Heart left ventricle (tissue), 16 donors: ENCODE data around the gene CIC. TPM values are rescaled to one million over a fixed set of nuclear protein-coding genes. Genes with fewer than 3 reads are reported as not detected.
A peak's percentile ranks its signal among the peaks of the same experiment; 100 is the strongest.

Source experiments
- ATAC-seq, 4 donors: fragments of 200-7000 bp; cut with Tn5 transposase; one replicate each; pipeline ENCODE4 v1.9.1; 2020 to 2022; ENCODE audit warnings: moderate library complexity in 4 of 4, mild to moderate bottlenecking in 3 of 4, moderate number of reproducible peaks in 1 of 4
- DNase-seq, 5 donors: peaks; one replicate each; pipeline ENCODE4 v3.0.0-alpha.2; 2020
- H3K27ac ChIP-seq, 12 donors: fragments of 200-600 bp; sonication (generic) in 4 of 12; one replicate each; pipeline versions ENCODE4 v1.5.0 to v1.8.0; 2016 to 2022; ENCODE audit warnings: mild to moderate bottlenecking in 2 of 12
- H3K27me3 ChIP-seq, 9 donors: fragments of 200-600 bp; sonication (generic) in 2 of 9; one replicate each; pipeline versions ENCODE4 v1.5.1 to v1.8.0; 2016 to 2022; ENCODE audit warnings: mild to moderate bottlenecking in 3 of 9
- H3K36me3 ChIP-seq, 9 donors: fragments of 200-600 bp; sonication (generic) in 2 of 9; one replicate each; pipeline versions ENCODE4 v1.5.0 to v1.8.0; 2018 to 2022; ENCODE audit warnings: mild to moderate bottlenecking in 2 of 9
- H3K4me1 ChIP-seq, 12 donors: fragments of 200-600 bp; sonication (generic) in 4 of 12; one replicate each; pipeline versions ENCODE4 v1.5.0 to v1.8.0; 2016 to 2022; ENCODE audit warnings: mild to moderate bottlenecking in 3 of 12
- H3K4me3 ChIP-seq, 12 donors: fragments of 200-600 bp; sonication (generic) in 4 of 12; one replicate each; pipeline versions ENCODE4 v1.5.0 to v1.8.0; 2017 to 2022; ENCODE audit warnings: mild to moderate bottlenecking in 9 of 12, moderate library complexity in 4 of 12
- H3K9me3 ChIP-seq, 12 donors: fragments of 200-600 bp; sonication (generic) in 4 of 12; one replicate each; pipeline versions ENCODE4 v1.5.0 to v1.8.0; 2016 to 2022; ENCODE audit warnings: mild to moderate bottlenecking in 1 of 12
- POLR2A ChIP-seq, 2 donors: fragments of 450-650 bp; IDR thresholded peaks; one replicate each; pipeline ENCODE4 v1.6.1; 2017; ENCODE audit warnings: antibody characterized with exemption in 2 of 2, mild to moderate bottlenecking in 2 of 2, moderate library complexity in 2 of 2
- WGBS, 4 donors: extraction: QIAGEN DNeasy Blood & Tissue Kit in 2 of 4; methylation state at CpG; one replicate each; pipeline versions ENCODE4 v1.1.5 to v1.1.7; 2013 to 2018; 5-methylcytosine and 5-hydroxymethylcytosine counted together
- intact Hi-C, 10 donors: fragments of 100-400 bp; cut with DNase I; formaldehyde crosslinking; loops; one replicate each; pipeline versions ENCODE4 v1.11.1 to v1.14.2; 2022
- polyA plus RNA-seq, 2 donors: library from polyadenylated mRNA; stranded (reverse); fragments of 200-250 nt; gene quantifications; one replicate each; pipeline ENCODE4 v1.2.3, GENCODE V29; 2013
- total RNA-seq, 9 donors: library from RNA; depleted of rRNA in 2 of 9; stranded (reverse); fragments of >200 nt in 2 of 9; fragmentation: NEBNext Ultra II Directional in 3 of 9; extraction: Animal tissue kit (Norgen Biotek cat#: 25700) in 3 of 9; gene quantifications; one replicate each; pipeline versions ENCODE4 v1.1.0 to v1.2.4, GENCODE V29; 2016 to 2023
- TF ChIP-seq, protein P1 (sequence below), 12 donors: fragments of 200-600 bp; sonication (generic) in 4 of 12; IDR thresholded peaks; one replicate each; pipeline versions ENCODE4 v1.5.0 to v1.8.0; 2018 to 2022; ENCODE audit warnings: antibody characterized with exemption in 12 of 12, mild to moderate bottlenecking in 5 of 12
- donor health status: ischemic (EF 13 %, LVEDD 7.1; RV severe dilation, severe dysfunction).
- donor health status: healthy with polysubstance abuse.
- donor health status: DM: no; HTN: yes; CAD: no.
- donor health status: DM: no; HTN: no; CAD: no.
- donor health status: ischemic (EF 25% LVEDD 6.9; RV normal size, moderate dysfunction).
- donor health status: ischemic (EF 25% LVEDD 5.7; RV mildly dilated, moderate dysfunction).
- donor health status: healthy.
- donor health status: DM: yes; HTN: yes; CAD: no.
- donor health status: ischemic (EF 35%, LVEDD 5.7; RV mildly dilated, moderate dysfunction).
- donor health status: nonischemic (EF 11% LVEDD 7.7; RV severe dilation, severe dysfunction).
- donor health status: DM: yes; HTN: yes; CAD: no.
- donor health status: PGD.
- donor health status: ischemic (EF 29% LVEDD 5.4; RV normal size, mild dysfunction).
- donor health status: nonischemic (EF 23%, LVEDD 6.1; RV moderate dilation, normal function).

The CIC gene
- total and polyA plus RNA-seq, 11 donors = 25.5 to 54.8 (median 31.0) TPM

DNA sequence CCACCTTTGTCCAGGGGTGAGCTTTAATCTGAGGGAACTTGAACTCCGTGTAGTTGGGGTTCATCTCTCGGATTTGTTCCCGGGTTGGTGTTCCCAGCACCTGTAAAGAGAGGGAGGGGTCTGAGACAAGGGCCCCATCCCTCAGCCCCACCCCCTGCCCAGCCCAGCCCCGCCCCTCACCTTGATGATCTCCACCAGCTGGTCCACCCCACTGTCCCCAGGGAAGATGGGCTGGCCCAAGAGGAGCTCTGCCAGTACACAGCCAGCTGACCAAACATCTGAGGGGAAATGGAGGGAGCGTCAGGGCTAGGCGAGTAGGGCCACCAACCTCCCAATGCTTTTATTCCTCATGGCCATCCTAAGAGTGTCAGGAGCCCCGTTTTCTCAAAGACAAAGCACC, 35.9 kb upstream of the CIC start:
- H3K36me3 ChIP-seq = peaks cover 0 to 95% (median 92%) of the 10 kb centered on the region in 9 donors
- no peak overlapping the region for H3K4me3 ChIP-seq
- intact Hi-C loops = loop anchor here in 1 of 10 donors (10.0 kb wide), 1 partner anchor 358 kb away; the partner anchor contains the start of gene CD79A
- TF ChIP-seq POLR2A (IDR thresholded peaks at IDR 0.05) = no peak
- TF ChIP-seq, protein P1, sequence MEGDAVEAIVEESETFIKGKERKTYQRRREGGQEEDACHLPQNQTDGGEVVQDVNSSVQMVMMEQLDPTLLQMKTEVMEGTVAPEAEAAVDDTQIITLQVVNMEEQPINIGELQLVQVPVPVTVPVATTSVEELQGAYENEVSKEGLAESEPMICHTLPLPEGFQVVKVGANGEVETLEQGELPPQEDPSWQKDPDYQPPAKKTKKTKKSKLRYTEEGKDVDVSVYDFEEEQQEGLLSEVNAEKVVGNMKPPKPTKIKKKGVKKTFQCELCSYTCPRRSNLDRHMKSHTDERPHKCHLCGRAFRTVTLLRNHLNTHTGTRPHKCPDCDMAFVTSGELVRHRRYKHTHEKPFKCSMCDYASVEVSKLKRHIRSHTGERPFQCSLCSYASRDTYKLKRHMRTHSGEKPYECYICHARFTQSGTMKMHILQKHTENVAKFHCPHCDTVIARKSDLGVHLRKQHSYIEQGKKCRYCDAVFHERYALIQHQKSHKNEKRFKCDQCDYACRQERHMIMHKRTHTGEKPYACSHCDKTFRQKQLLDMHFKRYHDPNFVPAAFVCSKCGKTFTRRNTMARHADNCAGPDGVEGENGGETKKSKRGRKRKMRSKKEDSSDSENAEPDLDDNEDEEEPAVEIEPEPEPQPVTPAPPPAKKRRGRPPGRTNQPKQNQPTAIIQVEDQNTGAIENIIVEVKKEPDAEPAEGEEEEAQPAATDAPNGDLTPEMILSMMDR (IDR thresholded peaks at IDR 0.05) = no peak
- no peaks in the 10 kb centered on the region for H3K9me3 ChIP-seq
- H3K27ac ChIP-seq = no peak overlapping the region
- ATAC-seq = peak in 1 of 4 donors; percentile 6
- 76 to 79% (median 78%) methylated on average over 7 of the region's 7 CpGs for WGBS, 4 donors
- DNase-seq = no peak
- H3K4me1 ChIP-seq = peaks cover 0 to 11% (median 0%) of the 10 kb centered on the region in 12 donors
- H3K27me3 ChIP-seq = no peaks in the 10 kb centered on the region

- DNase-seq = no peak
- 93 to 94% (median 93%) methylated on average over 6 of the region's 6 CpGs for WGBS, 4 donors
- TF ChIP-seq, protein P1 (IDR thresholded peaks at IDR 0.05) = no peak
- TF ChIP-seq POLR2A (IDR thresholded peaks at IDR 0.05) = no peak
- Histone ChIP-seq H3K4me1 (peaks cover 0 to 11% (median 0%) of the 10 kb centered on the region in 12 donors), H3K9me3 (no peaks in the 10 kb centered on the region), H3K4me3 (no peak overlapping the region), H3K36me3 (peaks cover 0 to 95% (median 88%) of the 10 kb centered on the region in 9 donors), H3K27me3 (no peaks in the 10 kb centered on the region), H3K27ac (no peak overlapping the region)
- intact Hi-C loops = loop anchor here in 1 of 10 donors (10.0 kb wide), 1 partner anchor 359 kb away; the partner anchor contains the start of gene CD79A
- no peak for ATAC-seq
These were observed 35.3 kb upstream of the CIC start for GRCh38 chr19:42233678-42234292.

GRCh38 chr19:42234364-42234763, 34.7 kb upstream of the CIC start:
- no peaks in the 10 kb centered on the region for H3K27me3 ChIP-seq
- no peak overlapping the region for H3K27ac ChIP-seq
- 90 to 96% (median 95%) methylated on average over 5 to 11 of the region's 11 CpGs for WGBS, 4 donors
- ATAC-seq (no peak), DNase-seq (no peak)
- intact Hi-C loops = loop anchor here in 1 of 10 donors (10.0 kb wide), 1 partner anchor 360 kb away; the partner anchor contains the start of gene CD79A
- H3K9me3 ChIP-seq = no peaks in the 10 kb centered on the region
- H3K36me3 ChIP-seq = peaks cover 0 to 94% (median 85%) of the 10 kb centered on the region in 9 donors
- TF ChIP-seq POLR2A (IDR thresholded peaks at IDR 0.05) = no peak
- TF ChIP-seq, protein P1 (IDR thresholded peaks at IDR 0.05) = no peak
- no peak overlapping the region for H3K4me3 ChIP-seq
- H3K4me1 ChIP-seq = peaks cover 0 to 14% (median 0%) of the 10 kb centered on the region in 12 donors

- TF ChIP-seq POLR2A (IDR thresholded peaks at IDR 0.05) = no peak
- TF ChIP-seq, protein P1 (IDR thresholded peaks at IDR 0.05) = no peak
These were observed 33.9 kb upstream of the CIC start for GRCh38 chr19:42235181-42235580.

More at GRCh38 chr19:42235181-42235580, 33.9 kb upstream of the CIC start:
- Histone ChIP-seq H3K36me3 (peaks cover 0 to 93% (median 78%) of the 10 kb centered on the region in 9 donors), H3K9me3 (no peaks in the 10 kb centered on the region), H3K4me1 (peaks cover 0 to 19% (median 2%) of the 10 kb centered on the region in 12 donors), H3K27me3 (no peaks in the 10 kb centered on the region), H3K27ac (no peak overlapping the region), H3K4me3 (no peak overlapping the region)
- 77 to 94% (median 84%) methylated on average over 5 of the region's 5 CpGs for WGBS, 4 donors
- intact Hi-C loops = loop anchor here in 1 of 10 donors (10.0 kb wide), 1 partner anchor 360 kb away; the partner anchor contains the start of gene CD79A
- ATAC-seq (no peak), DNase-seq (no peak)
